Smooth muscle cell (in vitro differentiated cells): Measurements from ENCODE around the gene SPARCL1. TPM values are rescaled to one million over a fixed set of nuclear protein-coding genes. Genes with fewer than 3 reads are reported as not detected.

ENCODE experiments used
- DNase-seq: peaks from one replicate; lab custom pipeline; 2025; ENCODE audit not compliant: unreplicated experiment; lab: John Stamatoyannopoulos, UW
- H2AFZ ChIP-seq: fragments of 200-600 bp; sonication (generic); 2 replicates; pipeline ENCODE4 v1.6.0; 2016; ENCODE audit warnings: antibody characterized with exemption, low read depth, mild to moderate bottlenecking
- H3F3A ChIP-seq: fragments of 200-600 bp; sonication (generic); 2 replicates; pipeline ENCODE4 v1.6.0; 2017; ENCODE audit warnings: antibody characterized with exemption, low read depth
- H3K27ac ChIP-seq: fragments of 200-600 bp; sonication (generic); 2 replicates; pipeline ENCODE4 v1.5.1; 2016; ENCODE audit warnings: low read depth, mild to moderate bottlenecking
- H3K27me3 ChIP-seq: fragments of 200-600 bp; sonication (generic); 2 replicates; pipeline ENCODE4 v1.6.1; 2016; ENCODE audit warnings: low read depth, mild to moderate bottlenecking
- H3K36me3 ChIP-seq: fragments of 200-600 bp; sonication (generic); 2 replicates; pipeline ENCODE4 v1.5.1; 2016; ENCODE audit warnings: low read depth
- H3K4me1 ChIP-seq: fragments of 200-600 bp; sonication (generic); 2 replicates; pipeline ENCODE4 v1.5.1; 2016; ENCODE audit warnings: low read depth
- H3K4me2 ChIP-seq: fragments of 200-600 bp; sonication (generic); 2 replicates; pipeline ENCODE4 v1.6.0; 2016; ENCODE audit warnings: mild to moderate bottlenecking
- H3K4me3 ChIP-seq: fragments of 200-600 bp; sonication (generic); 2 replicates; pipeline ENCODE4 v1.5.1; 2016; ENCODE audit warnings: mild to moderate bottlenecking
- H3K79me2 ChIP-seq: fragments of 200-600 bp; sonication (generic); 2 replicates; pipeline ENCODE4 v1.6.0; 2016; ENCODE audit warnings: low read depth, mild to moderate bottlenecking
- H3K9ac ChIP-seq: fragments of 200-600 bp; sonication (generic); 2 replicates; pipeline ENCODE4 v1.6.0; 2016; ENCODE audit warnings: low read depth
- H3K9me3 ChIP-seq: fragments of 200-600 bp; sonication (generic); replicated peaks from 2 replicates; pipeline ENCODE4 v1.5.1; 2016; ENCODE audit warnings: low read depth
- H4K20me1 ChIP-seq: fragments of 200-600 bp; sonication (generic); 2 replicates; pipeline ENCODE4 v1.6.0; 2016; ENCODE audit warnings: low read depth
- WGBS: methylation state at CpG from one replicate; pipeline ENCODE4 v1.1.7; 2016; ENCODE audit warnings: low lambda C conversion rate; 5-methylcytosine and 5-hydroxymethylcytosine counted together
- polyA plus RNA-seq: library from polyadenylated mRNA; unstranded; fragments of >200 nt; fragmentation: Nextera tagmentation; extraction: Ambion mirVana; gene quantifications from 2 replicates; pipeline ENCODE4 v1.2.1, GENCODE V29; 2016
- total RNA-seq: library from RNA; depleted of rRNA; stranded (reverse); fragments of >200 nt; gene quantifications from 2 replicates; pipeline ENCODE4 v1.2.3, GENCODE V29; 2014
- TF ChIP-seq, protein P1 (sequence below): fragments of 200-600 bp; sonication (generic); IDR thresholded peaks from 2 replicates; pipeline ENCODE4 v1.5.1; 2017; ENCODE audit warnings: borderline replicate concordance, mild to moderate bottlenecking, antibody characterized with exemption; ENCODE audit not compliant: insufficient read depth, poor library complexity, severe bottlenecking

SPARCL1 gene
- total and polyA plus RNA-seq, 2 experiments from 2014 or later = not detected

DNA sequence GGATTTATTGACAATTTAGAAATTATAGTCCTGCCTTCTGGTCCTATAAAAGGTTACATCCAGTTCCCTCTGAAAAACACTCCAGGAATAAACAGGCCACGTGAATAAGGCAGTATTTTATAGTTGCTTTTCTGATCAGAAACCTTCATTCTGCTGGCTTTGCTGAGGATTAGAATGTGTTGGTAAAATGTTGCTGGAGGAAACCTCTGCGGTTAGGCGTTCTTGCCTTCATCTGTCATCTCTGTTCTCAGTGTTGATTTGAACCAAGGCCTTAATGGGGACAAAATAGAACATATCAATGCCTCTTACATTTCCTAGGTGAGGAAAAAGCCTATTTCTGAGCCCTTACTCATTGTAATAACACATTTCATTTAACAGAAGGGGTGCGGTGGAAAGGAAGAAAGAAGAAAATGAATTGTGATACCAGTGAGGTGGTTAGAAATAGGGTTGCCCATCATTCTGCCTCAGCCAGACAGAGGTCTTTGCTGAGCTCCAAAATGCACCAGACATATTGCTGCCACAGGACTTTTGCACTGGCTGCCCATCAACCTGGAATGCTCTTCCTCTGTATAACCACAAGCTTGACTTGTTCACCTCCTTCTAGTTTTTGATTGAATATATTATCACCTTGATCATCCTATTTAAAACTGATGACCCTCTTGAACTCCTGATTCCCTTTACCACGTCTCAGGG is 18.0 kb upstream of the SPARCL1 start:
- Histone ChIP-seq H3K4me1 (no peaks in the 10 kb centered on the region), H3K9ac (no peak overlapping the region), H3K4me3 (no peak overlapping the region), H4K20me1 (no peaks in the 10 kb centered on the region), H3K27me3 (no peaks in the 10 kb centered on the region), H3K27ac (no peak overlapping the region), H3F3A (no peaks in the 10 kb centered on the region), H3K9me3 (no peaks in the 10 kb centered on the region), H3K4me2 (no peak overlapping the region), H2AFZ (no peak overlapping the region), H3K36me3 (no peaks in the 10 kb centered on the region), H3K79me2 (no peaks in the 10 kb centered on the region)
- 50% methylated on average over 5 of the region's 5 CpGs for WGBS
- no peak for DNase-seq
- TF ChIP-seq, protein P1, sequence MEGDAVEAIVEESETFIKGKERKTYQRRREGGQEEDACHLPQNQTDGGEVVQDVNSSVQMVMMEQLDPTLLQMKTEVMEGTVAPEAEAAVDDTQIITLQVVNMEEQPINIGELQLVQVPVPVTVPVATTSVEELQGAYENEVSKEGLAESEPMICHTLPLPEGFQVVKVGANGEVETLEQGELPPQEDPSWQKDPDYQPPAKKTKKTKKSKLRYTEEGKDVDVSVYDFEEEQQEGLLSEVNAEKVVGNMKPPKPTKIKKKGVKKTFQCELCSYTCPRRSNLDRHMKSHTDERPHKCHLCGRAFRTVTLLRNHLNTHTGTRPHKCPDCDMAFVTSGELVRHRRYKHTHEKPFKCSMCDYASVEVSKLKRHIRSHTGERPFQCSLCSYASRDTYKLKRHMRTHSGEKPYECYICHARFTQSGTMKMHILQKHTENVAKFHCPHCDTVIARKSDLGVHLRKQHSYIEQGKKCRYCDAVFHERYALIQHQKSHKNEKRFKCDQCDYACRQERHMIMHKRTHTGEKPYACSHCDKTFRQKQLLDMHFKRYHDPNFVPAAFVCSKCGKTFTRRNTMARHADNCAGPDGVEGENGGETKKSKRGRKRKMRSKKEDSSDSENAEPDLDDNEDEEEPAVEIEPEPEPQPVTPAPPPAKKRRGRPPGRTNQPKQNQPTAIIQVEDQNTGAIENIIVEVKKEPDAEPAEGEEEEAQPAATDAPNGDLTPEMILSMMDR = no peak

DNA sequence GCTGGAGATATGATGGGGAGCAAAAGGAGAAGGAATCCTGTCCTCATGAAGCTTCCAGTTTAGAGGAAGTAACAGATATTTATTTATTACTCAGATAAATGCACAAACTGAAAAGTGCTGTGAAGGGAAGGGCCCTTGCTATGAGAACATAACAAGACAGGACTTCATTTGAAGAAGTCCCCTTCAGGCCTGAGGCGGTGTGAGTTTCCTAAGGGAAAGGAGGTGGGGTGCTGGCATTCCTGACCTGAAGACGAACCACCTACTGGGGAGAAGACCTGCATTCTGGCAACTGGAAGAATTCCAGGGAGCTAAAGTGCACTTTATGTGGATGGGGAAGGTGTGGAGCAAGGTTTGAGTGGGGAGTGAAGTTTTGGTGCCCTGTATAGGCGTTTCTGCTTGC is 15.9 kb upstream of the SPARCL1 start:
- no peaks in the 10 kb centered on the region for H3F3A ChIP-seq
- no peak overlapping the region for H3K4me3 ChIP-seq
- H3K4me2 ChIP-seq = no peak overlapping the region
- DNase-seq = no peak
- no peaks in the 10 kb centered on the region for H3K4me1 ChIP-seq
- H2AFZ ChIP-seq = no peak overlapping the region
- WGBS = 85% methylated on average over 3 of the region's 3 CpGs
- H3K9me3 ChIP-seq = no peaks in the 10 kb centered on the region
- no peak overlapping the region for H3K27ac ChIP-seq
- no peaks in the 10 kb centered on the region for H3K79me2 ChIP-seq
- H4K20me1 ChIP-seq = no peaks in the 10 kb centered on the region
- no peak overlapping the region for H3K9ac ChIP-seq
- TF ChIP-seq, protein P1 = no peak
- H3K36me3 ChIP-seq = no peaks in the 10 kb centered on the region
- no peaks in the 10 kb centered on the region for H3K27me3 ChIP-seq

DNA sequence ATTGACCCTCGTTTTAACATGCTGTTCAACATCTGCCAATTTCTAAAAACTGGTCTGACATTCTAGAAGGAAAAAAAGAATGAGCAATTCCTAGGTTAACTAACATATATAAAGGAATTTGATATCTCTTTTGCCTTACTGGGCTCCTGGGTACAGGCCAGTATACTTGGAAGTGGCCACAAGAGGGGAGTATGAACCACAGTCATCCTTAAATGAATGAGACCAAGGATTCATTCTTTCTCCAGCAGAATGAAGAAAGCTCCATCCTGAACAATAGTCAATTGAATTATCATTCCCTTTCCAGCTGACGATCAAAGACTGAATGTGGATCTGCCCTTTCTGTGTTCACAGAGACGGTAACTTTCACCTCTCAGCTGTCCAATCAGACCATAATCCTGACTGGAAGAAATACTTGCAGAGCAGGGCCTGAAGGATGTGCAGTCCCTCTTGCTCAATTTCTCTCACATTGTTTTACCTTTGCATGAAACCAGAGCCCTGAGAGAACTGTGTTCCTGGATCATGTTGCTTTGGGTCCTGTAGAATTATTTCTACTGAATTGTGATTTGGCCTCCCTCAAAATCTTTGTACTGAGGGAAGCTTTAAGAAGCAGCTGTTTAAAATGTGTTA is 14.8 kb upstream of the SPARCL1 start:
- no peaks in the 10 kb centered on the region for H3K9me3 ChIP-seq
- no peak overlapping the region for H3K9ac ChIP-seq
- H3K27ac ChIP-seq = no peak overlapping the region
- no peaks in the 10 kb centered on the region for H3F3A ChIP-seq
- H3K4me1 ChIP-seq = no peaks in the 10 kb centered on the region
- TF ChIP-seq, protein P1 = peak; percentile 47
- no peak for DNase-seq
- 18% methylated on average over 3 of the region's 3 CpGs for WGBS
- H3K27me3 ChIP-seq = no peaks in the 10 kb centered on the region
- H4K20me1 ChIP-seq = no peaks in the 10 kb centered on the region
- no peaks in the 10 kb centered on the region for H3K36me3 ChIP-seq
- H3K4me3 ChIP-seq = no peak overlapping the region
- no peak overlapping the region for H2AFZ ChIP-seq
- H3K4me2 ChIP-seq = no peak overlapping the region
- no peaks in the 10 kb centered on the region for H3K79me2 ChIP-seq
